Prostate gland (tissue), 2 donors: ENCODE results near the gene SLC8A2. TPM values are rescaled to one million over a fixed set of nuclear protein-coding genes. Genes with fewer than 3 reads are reported as not detected.

Experiments used
- DNase-seq: peaks from one replicate; pipeline ENCODE4 v3.0.0-alpha.2; 2019; ENCODE audit warnings: low spot score
- H3K27ac ChIP-seq, 2 donors: fragments of 200-600 bp; sonication (generic); 2 replicates each; pipeline ENCODE4 v1.5.1; 2017 to 2019
- H3K27me3 ChIP-seq: fragments of 200-600 bp; sonication (generic); replicated peaks from 2 replicates; pipeline ENCODE4 v1.5.1; 2019; ENCODE audit not compliant: insufficient read depth
- H3K36me3 ChIP-seq, 2 donors: fragments of 200-600 bp; sonication (generic); 1 replicate in 1 of 2; 2 replicates in 1 of 2; pipeline versions ENCODE4 v1.5.1 to v1.8.1; 2017 to 2019
- H3K4me1 ChIP-seq: fragments of 200-600 bp; sonication (generic); replicated peaks from 2 replicates; pipeline ENCODE4 v1.5.1; 2019
- H3K4me3 ChIP-seq, 2 donors: fragments of 200-600 bp; sonication (generic); 2 replicates each; pipeline ENCODE4 v1.5.1; 2017 to 2019
- H3K9me3 ChIP-seq: fragments of 200-600 bp; sonication (generic); 2 replicates; pipeline ENCODE4 v1.5.1; 2017
- CTCF ChIP-seq, 4 experiments: fragments of 200-600 bp in 2 of 4; fragments of 450-650 bp in 2 of 4; sonication (generic) in 2 of 4; IDR thresholded peaks; 1 replicate in 3 of 4; 2 replicates in 1 of 4; pipeline ENCODE4 v1.5.1; 2016 to 2019; ENCODE audit warnings: antibody characterized with exemption in 4 of 4, mild to moderate bottlenecking in 2 of 4, moderate library complexity in 2 of 4
- POLR2A ChIP-seq: fragments of 450-650 bp; IDR thresholded peaks from one replicate; pipeline ENCODE4 v1.6.1; 2016; ENCODE audit warnings: antibody characterized with exemption, mild to moderate bottlenecking
- POLR2AphosphoS5 ChIP-seq: sonication (generic); formaldehyde crosslinking; IDR thresholded peaks from one replicate; pipeline ENCODE4 v1.6.1; 2017; ENCODE audit warnings: antibody characterized with exemption
- WGBS: methylation state at CpG from one replicate; pipeline ENCODE4 v1.1.5; 2018; 5-methylcytosine and 5-hydroxymethylcytosine counted together
- intact Hi-C: fragments of 100-400 bp; cut with DNase I; formaldehyde crosslinking; loops from one replicate; pipeline ENCODE4 v1.14.2; 2022
- total RNA-seq, 2 donors: library from RNA; depleted of rRNA; stranded (reverse); fragments of >200 nt; gene quantifications; one replicate each; pipeline ENCODE4 v1.1.0, GENCODE V29; 2016

SLC8A2 gene
- total RNA-seq, 2 donors from 2014 or later = 1.3 to 7.7 TPM

GRCh38 chr19:47406711-47407416, 64.8 kb downstream of the SLC8A2 start:
- Histone ChIP-seq H3K36me3 (no peaks in the 10 kb centered on the region), H3K9me3 (no peaks in the 10 kb centered on the region), H3K27ac (no peak overlapping the region), H3K27me3 (no peaks in the 10 kb centered on the region), H3K4me3 (no peak overlapping the region), H3K4me1 (no peaks in the 10 kb centered on the region)
- intact Hi-C loops = no loop called here
- DNase-seq = no peak
- WGBS = 20% methylated on average over 40 of the region's 47 CpGs
- TF ChIP-seq POLR2AphosphoS5 (no peak), POLR2A (no peak), CTCF (IDR thresholded peaks at IDR 0.05) (no peak)

GRCh38 chr19:47405854-47406417, 65.8 kb downstream of the SLC8A2 start:
- H3K27ac ChIP-seq = no peak overlapping the region
- TF ChIP-seq CTCF (IDR thresholded peaks at IDR 0.05) (no peak), POLR2AphosphoS5 (no peak)
- no peak overlapping the region for H3K4me3 ChIP-seq
- H3K9me3 ChIP-seq = no peaks in the 10 kb centered on the region
- no peaks in the 10 kb centered on the region for H3K27me3 ChIP-seq
- no peak for DNase-seq
- H3K36me3 ChIP-seq = no peaks in the 10 kb centered on the region
- 97% methylated on average over 5 of the region's 5 CpGs for WGBS
- intact Hi-C loops = no loop called here
- no peaks in the 10 kb centered on the region for H3K4me1 ChIP-seq

- DNase-seq = no peak
- 78% methylated on average over 4 of the region's 4 CpGs for WGBS
- intact Hi-C loops = no loop called here
- Histone ChIP-seq H3K27me3 (no peaks in the 10 kb centered on the region), H3K4me3 (no peak overlapping the region), H3K9me3 (no peaks in the 10 kb centered on the region), H3K27ac (no peak overlapping the region), H3K36me3 (no peaks in the 10 kb centered on the region), H3K4me1 (no peaks in the 10 kb centered on the region)
- TF ChIP-seq POLR2AphosphoS5 = no peak
- no peak for TF ChIP-seq CTCF (IDR thresholded peaks at IDR 0.05)
- no peak for TF ChIP-seq POLR2A
Measured at GRCh38 chr19:47405197-47405550, 66.5 kb downstream of the SLC8A2 start.

- Histone ChIP-seq H3K36me3 (no peaks in the 10 kb centered on the region), H3K27ac (no peak overlapping the region), H3K9me3 (no peaks in the 10 kb centered on the region), H3K4me3 (no peak overlapping the region), H3K4me1 (no peaks in the 10 kb centered on the region), H3K27me3 (no peaks in the 10 kb centered on the region)
- DNase-seq = no peak
- intact Hi-C loops = no loop called here
- TF ChIP-seq POLR2A = no peak
- TF ChIP-seq CTCF (IDR thresholded peaks at IDR 0.05) = no peak
- TF ChIP-seq POLR2AphosphoS5 = no peak
- WGBS = 82% methylated on average over 9 of the region's 9 CpGs
Measured at GRCh38 chr19:47404334-47405196, 67.1 kb downstream of the SLC8A2 start.
